ENCODE measurements around the gene DLG2. TPM values are rescaled to one million over a fixed set of nuclear protein-coding genes. Genes with fewer than 3 reads are reported as not detected.

Gene DLG2
- total and polyA plus RNA-seq, 9 of the 15 experiments (the other 6 are each of a cell fraction or from before 2014, with no cell fraction given): 0.52 to 1.6 (median 0.95) TPM

DNA sequence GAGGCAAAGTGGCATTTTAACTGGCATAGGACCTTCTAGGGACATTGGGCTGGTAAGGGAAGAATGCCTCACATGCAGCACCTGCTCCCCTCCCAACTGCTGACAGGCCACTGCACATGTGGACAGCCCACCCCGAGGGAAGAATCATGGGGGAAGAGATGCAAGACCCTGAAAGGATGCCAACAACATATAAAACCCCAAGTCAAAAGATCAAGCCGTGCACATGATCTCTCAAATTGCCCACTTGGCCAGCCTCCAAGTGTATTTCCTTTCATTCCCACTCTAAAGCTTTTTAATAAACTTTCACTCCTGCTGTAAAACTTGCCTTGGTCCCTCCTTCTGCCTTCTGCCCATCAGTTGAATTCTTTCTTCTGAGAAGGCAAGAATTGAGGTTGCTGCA lies 1393.1 kb downstream of the DLG2 start (continued):
- no peak for TF ChIP-seq CEBPG (CRISPR knock-in tag; IDR thresholded peaks at IDR 0.05)
- no peak for TF ChIP-seq CEBPG (tag; conservative IDR thresholded peaks at IDR 0.05 in 1 of 2, IDR thresholded peaks at IDR 0.05 in 1 of 2)
- TF ChIP-seq, protein P1, sequence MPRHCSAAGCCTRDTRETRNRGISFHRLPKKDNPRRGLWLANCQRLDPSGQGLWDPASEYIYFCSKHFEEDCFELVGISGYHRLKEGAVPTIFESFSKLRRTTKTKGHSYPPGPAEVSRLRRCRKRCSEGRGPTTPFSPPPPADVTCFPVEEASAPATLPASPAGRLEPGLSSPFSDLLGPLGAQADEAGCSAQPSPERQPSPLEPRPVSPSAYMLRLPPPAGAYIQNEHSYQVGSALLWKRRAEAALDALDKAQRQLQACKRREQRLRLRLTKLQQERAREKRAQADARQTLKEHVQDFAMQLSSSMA (CRISPR knock-in tag; IDR thresholded peaks at IDR 0.05): no peak
- TF ChIP-seq MIER1 (IDR thresholded peaks at IDR 0.05; ENCODE audit: low read depth): no peak
- TF ChIP-seq TSHZ1 (CRISPR knock-in tag; IDR thresholded peaks at IDR 0.05): no peak
- TF ChIP-seq ZNF589 (CRISPR knock-in tag; IDR thresholded peaks at IDR 0.05; ENCODE audit: low read depth): no peak
- no peak for TF ChIP-seq ZNF507 (tag; conservative IDR thresholded peaks at IDR 0.05)
- TF ChIP-seq ZNF57 (CRISPR knock-in tag; IDR thresholded peaks at IDR 0.05): no peak
- no peak for TF ChIP-seq DIDO1 (tag; IDR thresholded peaks at IDR 0.05; ENCODE audit: low read depth)

All from K562 (cell line).